Progenitor cell of endocrine pancreas (in vitro differentiated cells): Measurements from ENCODE around the gene LRP11. TPM values are rescaled to one million over a fixed set of nuclear protein-coding genes. Genes with fewer than 3 reads are reported as not detected.
"Not testable (repeated sequence)": the region's sequence is repeated elsewhere in the genome, so short reads cannot be mapped to it uniquely, and the experiment has no call there.

Source experiments
- DNase-seq: peaks from one replicate; pipeline ENCODE4 v3.0.0; 2021; ENCODE audit warnings: low spot score; ENCODE audit not compliant: unreplicated experiment
- H3K27ac Mint-ChIP-seq: 2 replicates; pipeline ENCODE4 v1.8.0; 2021; ENCODE audit warnings: mild to moderate bottlenecking, moderate library complexity, mixed read lengths
- H3K27me3 Mint-ChIP-seq: 2 replicates; pipeline ENCODE4 v1.8.0; 2021; ENCODE audit warnings: mixed read lengths
- H3K36me3 Mint-ChIP-seq: 2 replicates; pipeline ENCODE4 v1.8.0; 2022; ENCODE audit warnings: mixed read lengths; ENCODE audit not compliant: insufficient read depth
- H3K4me1 Mint-ChIP-seq: 2 replicates; pipeline ENCODE4 v1.8.0; 2021; ENCODE audit warnings: low read depth, mixed read lengths
- H3K4me3 Mint-ChIP-seq: 2 replicates; pipeline ENCODE4 v1.8.0; 2021; ENCODE audit warnings: low read depth, mild to moderate bottlenecking, moderate library complexity, mixed read lengths
- H3K9me3 Mint-ChIP-seq: 2 replicates; pipeline ENCODE4 v1.8.0; 2021; ENCODE audit warnings: low read depth, mixed read lengths
- total RNA-seq: library from RNA; stranded (reverse); gene quantifications from 2 replicates; pipeline ENCODE4 v1.2.1, GENCODE V29; 2021
- TF ChIP-seq, protein P1 (sequence below): fragments of 200-600 bp; sonication (generic); IDR thresholded peaks from one replicate; pipeline ENCODE4 v1.5.0; 2021; ENCODE audit warnings: antibody characterized with exemption, mild to moderate bottlenecking; ENCODE audit not compliant: unreplicated experiment

Gene LRP11
- total RNA-seq, 1 donor from 2014 or later: 63.3 TPM

- H3K27me3 Mint-ChIP-seq: peaks cover 47% of the 10 kb centered on the region
- peaks cover 3% of the 10 kb centered on the region for H3K36me3 Mint-ChIP-seq
- H3K4me3 Mint-ChIP-seq: no peak overlapping the region
- H3K9me3 Mint-ChIP-seq: peaks cover 9% of the 10 kb centered on the region
- H3K4me1 Mint-ChIP-seq: no peaks in the 10 kb centered on the region
- TF ChIP-seq, protein P1, sequence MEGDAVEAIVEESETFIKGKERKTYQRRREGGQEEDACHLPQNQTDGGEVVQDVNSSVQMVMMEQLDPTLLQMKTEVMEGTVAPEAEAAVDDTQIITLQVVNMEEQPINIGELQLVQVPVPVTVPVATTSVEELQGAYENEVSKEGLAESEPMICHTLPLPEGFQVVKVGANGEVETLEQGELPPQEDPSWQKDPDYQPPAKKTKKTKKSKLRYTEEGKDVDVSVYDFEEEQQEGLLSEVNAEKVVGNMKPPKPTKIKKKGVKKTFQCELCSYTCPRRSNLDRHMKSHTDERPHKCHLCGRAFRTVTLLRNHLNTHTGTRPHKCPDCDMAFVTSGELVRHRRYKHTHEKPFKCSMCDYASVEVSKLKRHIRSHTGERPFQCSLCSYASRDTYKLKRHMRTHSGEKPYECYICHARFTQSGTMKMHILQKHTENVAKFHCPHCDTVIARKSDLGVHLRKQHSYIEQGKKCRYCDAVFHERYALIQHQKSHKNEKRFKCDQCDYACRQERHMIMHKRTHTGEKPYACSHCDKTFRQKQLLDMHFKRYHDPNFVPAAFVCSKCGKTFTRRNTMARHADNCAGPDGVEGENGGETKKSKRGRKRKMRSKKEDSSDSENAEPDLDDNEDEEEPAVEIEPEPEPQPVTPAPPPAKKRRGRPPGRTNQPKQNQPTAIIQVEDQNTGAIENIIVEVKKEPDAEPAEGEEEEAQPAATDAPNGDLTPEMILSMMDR: no peak
- H3K27ac Mint-ChIP-seq: no peak overlapping the region
- no peak for DNase-seq
Measured at GRCh38 chr6:149909701-149910470, 45.7 kb upstream of the LRP11 start.

- H3K27me3 Mint-ChIP-seq: peaks cover 34% of the 10 kb centered on the region
- not testable (repeated sequence) for H3K4me1 Mint-ChIP-seq, H3K27ac Mint-ChIP-seq, H3K9me3 Mint-ChIP-seq, H3K4me3 Mint-ChIP-seq, H3K36me3 Mint-ChIP-seq, DNase-seq
Measured at GRCh38 chr6:149908480-149908879, 44.3 kb upstream of the LRP11 start.

- H3K27ac Mint-ChIP-seq: no peak overlapping the region
- H3K27me3 Mint-ChIP-seq: peaks cover 25% of the 10 kb centered on the region
- peaks cover 3% of the 10 kb centered on the region for H3K36me3 Mint-ChIP-seq
- DNase-seq: no peak
- H3K9me3 Mint-ChIP-seq: peaks cover 9% of the 10 kb centered on the region
- no peak overlapping the region for H3K4me3 Mint-ChIP-seq
- TF ChIP-seq, protein P1: no peak
- H3K4me1 Mint-ChIP-seq: no peaks in the 10 kb centered on the region
Measured at GRCh38 chr6:149907317-149907716, 43.2 kb upstream of the LRP11 start.

DNA sequence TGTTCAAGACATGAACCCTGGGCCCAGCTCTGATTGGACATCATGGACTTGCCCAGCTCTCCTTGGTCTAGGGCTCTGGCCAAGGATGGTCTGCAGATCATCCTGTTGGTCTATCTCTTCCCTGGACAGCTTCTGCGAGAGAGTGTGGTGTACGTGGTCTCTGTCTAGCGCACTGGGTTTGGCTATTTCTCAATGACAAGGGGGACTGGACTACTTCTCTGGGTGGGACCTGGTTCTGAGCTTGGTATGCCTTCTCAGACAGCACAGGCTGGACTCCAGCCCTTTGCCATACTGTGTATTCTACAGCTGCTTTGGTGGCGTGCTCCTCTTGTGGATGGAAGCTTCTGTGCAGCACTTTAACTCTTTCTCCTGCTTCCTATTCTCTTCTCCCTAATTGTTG, 42.2 kb upstream of the LRP11 start:
- TF ChIP-seq, protein P1: no peak
- Mint-ChIP-seq H3K4me1 (no peaks in the 10 kb centered on the region), H3K27me3 (peaks cover 29% of the 10 kb centered on the region), H3K4me3 (no peak overlapping the region), H3K36me3 (peaks cover 3% of the 10 kb centered on the region), H3K9me3 (peaks cover 9% of the 10 kb centered on the region), H3K27ac (no peak overlapping the region)
- DNase-seq: no peak

- H3K36me3 Mint-ChIP-seq: peaks cover 3% of the 10 kb centered on the region
- peaks cover 24% of the 10 kb centered on the region for H3K27me3 Mint-ChIP-seq
- peaks cover 9% of the 10 kb centered on the region for H3K9me3 Mint-ChIP-seq
- no peak for DNase-seq
- H3K4me3 Mint-ChIP-seq: no peak overlapping the region
- H3K27ac Mint-ChIP-seq: no peak overlapping the region
- TF ChIP-seq, protein P1: no peak
- no peaks in the 10 kb centered on the region for H3K4me1 Mint-ChIP-seq
Measured at GRCh38 chr6:149905911-149906371, 41.8 kb upstream of the LRP11 start.
